ENCODE results near the gene OR6N1. TPM values are rescaled to one million over a fixed set of nuclear protein-coding genes. Genes with fewer than 3 reads are reported as not detected.

Gene OR6N1
- polyA plus RNA-seq, 3 donors, result not detected

DNA sequence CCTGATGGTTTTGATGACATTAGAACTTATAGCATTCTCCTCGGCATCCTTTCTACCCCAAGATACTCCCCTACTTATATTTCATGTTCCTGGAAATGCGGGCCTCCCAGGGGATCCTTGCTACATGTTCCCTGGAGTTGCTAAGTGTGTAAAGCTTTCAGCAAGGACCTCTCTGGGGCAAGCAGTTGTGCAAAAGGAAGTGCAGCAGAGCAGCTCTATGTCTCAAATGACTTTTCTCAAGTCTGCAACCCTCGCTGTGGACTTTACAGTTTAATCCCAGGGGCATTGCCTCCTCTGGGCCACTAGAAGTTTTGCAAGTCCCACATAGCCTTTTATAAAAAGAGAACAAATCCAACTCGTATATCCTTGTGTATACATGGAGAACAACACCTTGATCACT lies 38.3 kb upstream of the OR6N1 start:
- 0% methylated on average over 2 of the region's 4 CpGs for WGBS (ENCODE audit: insufficient coverage)
- TF ChIP-seq, protein P1, sequence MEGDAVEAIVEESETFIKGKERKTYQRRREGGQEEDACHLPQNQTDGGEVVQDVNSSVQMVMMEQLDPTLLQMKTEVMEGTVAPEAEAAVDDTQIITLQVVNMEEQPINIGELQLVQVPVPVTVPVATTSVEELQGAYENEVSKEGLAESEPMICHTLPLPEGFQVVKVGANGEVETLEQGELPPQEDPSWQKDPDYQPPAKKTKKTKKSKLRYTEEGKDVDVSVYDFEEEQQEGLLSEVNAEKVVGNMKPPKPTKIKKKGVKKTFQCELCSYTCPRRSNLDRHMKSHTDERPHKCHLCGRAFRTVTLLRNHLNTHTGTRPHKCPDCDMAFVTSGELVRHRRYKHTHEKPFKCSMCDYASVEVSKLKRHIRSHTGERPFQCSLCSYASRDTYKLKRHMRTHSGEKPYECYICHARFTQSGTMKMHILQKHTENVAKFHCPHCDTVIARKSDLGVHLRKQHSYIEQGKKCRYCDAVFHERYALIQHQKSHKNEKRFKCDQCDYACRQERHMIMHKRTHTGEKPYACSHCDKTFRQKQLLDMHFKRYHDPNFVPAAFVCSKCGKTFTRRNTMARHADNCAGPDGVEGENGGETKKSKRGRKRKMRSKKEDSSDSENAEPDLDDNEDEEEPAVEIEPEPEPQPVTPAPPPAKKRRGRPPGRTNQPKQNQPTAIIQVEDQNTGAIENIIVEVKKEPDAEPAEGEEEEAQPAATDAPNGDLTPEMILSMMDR (IDR thresholded peaks at IDR 0.05), result no peak
- Mint-ChIP-seq H3K27ac (peak overlapping the region; percentile 92 to 99 (median 97)), H3K4me1 (peaks cover 82% of the 10 kb centered on the region), H3K27me3 (ENCODE audit: low read depth in 3 of 3) (no peaks in the 10 kb centered on the region), H3K36me3 (peaks cover 5 to 14% of the 10 kb centered on the region in 2 donors), H3K9me3 (no peaks in the 10 kb centered on the region), H3K4me3 (peak overlapping the region; percentile 56 to 92)
- H3K9ac ChIP-seq (ENCODE audit: insufficient read depth, low read length, poor library complexity, severe bottlenecking), result no peak overlapping the region
- H3K4me1 ChIP-seq (ENCODE audit: control insufficient read depth in 1 of 2, insufficient read depth in 2 of 2, low read length in 2 of 2), result peaks cover 95% of the 10 kb centered on the region in 2 donors
- intact Hi-C loops (cut with micrococcal nuclease), result no loop called here
- no peaks in the 10 kb centered on the region for H4K20me1 ChIP-seq (ENCODE audit: insufficient read depth, low read length)
- no peaks in the 10 kb centered on the region for H3K36me3 ChIP-seq (replicated peaks in 1 of 2; ENCODE audit: control insufficient read depth in 1 of 2, insufficient read depth in 2 of 2, low read length in 2 of 2)
- no peaks in the 10 kb centered on the region for H3K9me3 ChIP-seq (replicated peaks in 1 of 2; ENCODE audit: control insufficient read depth in 1 of 2, insufficient read depth in 1 of 2, low read length in 2 of 2)
- H3K27me3 ChIP-seq (ENCODE audit: control insufficient read depth in 2 of 2, insufficient read depth in 2 of 2, low read length in 2 of 2), result no peaks in the 10 kb centered on the region
- DNase-seq, result peak; percentile 22 to 65 (median 46)
- peak overlapping the region; percentile 52 to 85 for H3K27ac ChIP-seq (ENCODE audit: low read depth in 1 of 2, low read length in 2 of 2)
- H3K4me2 ChIP-seq (replicated peaks; ENCODE audit: extremely low read depth, low read length, poor library complexity, severe bottlenecking), result peak overlapping the region; percentile 85
- H3K4me3 ChIP-seq (replicated peaks in 1 of 3; ENCODE audit: low read depth in 2 of 3, low read length in 3 of 3), result peak overlapping the region in 2 of 3 experiments; percentile 29 to 72
- H2AFZ ChIP-seq (ENCODE audit: insufficient read depth, low read depth, low read length, poor library complexity, severe bottlenecking), result no peak overlapping the region
- peaks cover 62% of the 10 kb centered on the region for H3K79me2 ChIP-seq (ENCODE audit: insufficient read depth, low read length)

DNA sequence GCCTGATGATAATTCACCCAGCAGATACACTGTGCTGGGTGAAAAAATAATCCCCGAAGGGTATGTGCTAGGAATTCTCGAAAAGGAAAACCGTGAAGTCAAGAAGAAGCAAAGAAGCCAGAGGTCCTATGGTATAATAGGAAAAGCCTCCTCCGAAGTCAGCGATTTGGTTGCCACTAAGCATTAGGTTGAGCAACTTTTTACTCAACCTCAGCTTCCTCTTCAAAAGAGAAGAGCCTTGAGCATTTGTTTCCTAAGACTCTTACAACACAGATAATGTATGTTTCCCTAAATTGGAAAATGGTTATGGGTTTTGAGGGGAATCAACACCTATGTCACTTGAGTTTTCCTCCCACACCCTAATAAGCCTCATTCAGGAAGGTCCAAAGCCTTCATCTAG lies 37.9 kb upstream of the OR6N1 start:
- Mint-ChIP-seq H3K4me1 (peaks cover 77% of the 10 kb centered on the region), H3K9me3 (no peaks in the 10 kb centered on the region), H3K36me3 (peaks cover 5 to 14% of the 10 kb centered on the region in 2 donors), H3K27me3 (ENCODE audit: low read depth in 3 of 3) (no peaks in the 10 kb centered on the region), H3K27ac (peak overlapping the region; percentile 92 to 99 (median 97)), H3K4me3 (peak overlapping the region; percentile 57 to 92)
- TF ChIP-seq, protein P1 (IDR thresholded peaks at IDR 0.05), result no peak
- intact Hi-C loops (cut with micrococcal nuclease), result loop anchor here in 1 of 2 donors (10.0 kb wide), 1 partner anchor 265 kb away; the partner anchor contains the start of gene AIM2
- Histone ChIP-seq H3K4me1 (ENCODE audit: control insufficient read depth in 1 of 2, insufficient read depth in 2 of 2, low read length in 2 of 2) (peaks cover 97 to 99% of the 10 kb centered on the region in 2 donors), H4K20me1 (ENCODE audit: insufficient read depth, low read length) (no peaks in the 10 kb centered on the region), H3K4me3 (replicated peaks in 1 of 3; ENCODE audit: low read depth in 2 of 3, low read length in 3 of 3) (peak overlapping the region; percentile 26 to 72 (median 41)), H3K27ac (ENCODE audit: low read depth in 1 of 2, low read length in 2 of 2) (peak overlapping the region; percentile 52 to 85), H3K79me2 (ENCODE audit: insufficient read depth, low read length) (peaks cover 62% of the 10 kb centered on the region), H3K27me3 (ENCODE audit: control insufficient read depth in 2 of 2, insufficient read depth in 2 of 2, low read length in 2 of 2) (no peaks in the 10 kb centered on the region), H3K36me3 (replicated peaks in 1 of 2; ENCODE audit: control insufficient read depth in 1 of 2, insufficient read depth in 2 of 2, low read length in 2 of 2) (no peaks in the 10 kb centered on the region), H3K9ac (ENCODE audit: insufficient read depth, low read length, poor library complexity, severe bottlenecking) (no peak overlapping the region), H3K9me3 (replicated peaks in 1 of 2; ENCODE audit: control insufficient read depth in 1 of 2, insufficient read depth in 1 of 2, low read length in 2 of 2) (no peaks in the 10 kb centered on the region), H2AFZ (ENCODE audit: insufficient read depth, low read depth, low read length, poor library complexity, severe bottlenecking) (no peak overlapping the region), H3K4me2 (replicated peaks; ENCODE audit: extremely low read depth, low read length, poor library complexity, severe bottlenecking) (peak overlapping the region; percentile 85)
- no CpG with 5 or more reads among the region's 5 CpGs for WGBS (ENCODE audit: insufficient coverage)
- peak; percentile 68 to 97 (median 87) for DNase-seq

All from CD14-positive monocyte (primary cell).